Urinary bladder (tissue), 4 donors: ENCODE data around the gene CRIP2. TPM values are rescaled to one million over a fixed set of nuclear protein-coding genes. Genes with fewer than 3 reads are reported as not detected.

Experiments used
- DNase-seq: peaks from one replicate; pipeline ENCODE4 v3.0.0-alpha.2; 2015; ENCODE audit errors: extremely low spot score
- H3K27ac ChIP-seq: one replicate; pipeline ENCODE4 v1.5.1; 2013; ENCODE audit warnings: low read depth, mild to moderate bottlenecking, moderate library complexity
- H3K36me3 ChIP-seq: one replicate; pipeline ENCODE4 v1.6.1; 2013; ENCODE audit warnings: mild to moderate bottlenecking, moderate library complexity; ENCODE audit not compliant: insufficient read depth
- H3K4me1 ChIP-seq: one replicate; pipeline ENCODE4 v1.6.1; 2013; ENCODE audit warnings: mild to moderate bottlenecking, moderate library complexity; ENCODE audit not compliant: insufficient read depth
- H3K4me3 ChIP-seq: one replicate; pipeline ENCODE4 v1.5.1; 2013; ENCODE audit warnings: low read depth, low read length
- WGBS: extraction: QIAGEN DNeasy Blood & Tissue Kit; methylation state at CpG from one replicate; pipeline ENCODE4 v1.1.7; 2013; 5-methylcytosine and 5-hydroxymethylcytosine counted together
- polyA plus RNA-seq: library from polyadenylated mRNA; stranded (reverse); fragments of 200-250 nt; gene quantifications from one replicate; pipeline ENCODE4 v1.2.3, GENCODE V29; 2013
- total RNA-seq: library from RNA; depleted of rRNA; stranded (reverse); fragments of >200 nt; gene quantifications from one replicate; pipeline ENCODE4 v1.2.3, GENCODE V29; 2014
- donor health status: healthy with polysubstance abuse.
- donor health status: healthy.

CRIP2 gene
- total and polyA plus RNA-seq, 2 donors = 53.7 to 245 TPM

- Histone ChIP-seq H3K27ac (no peak overlapping the region), H3K4me1 (no peaks in the 10 kb centered on the region), H3K4me3 (no peak overlapping the region), H3K36me3 (peaks cover 7% of the 10 kb centered on the region)
- 31% methylated on average over 16 of the region's 16 CpGs for WGBS
- no peak for DNase-seq
Observed at GRCh38 chr14:105448706-105449111, 25.9 kb upstream of the CRIP2 start.

GRCh38 chr14:105449276-105450122, 25.1 kb upstream of the CRIP2 start:
- Histone ChIP-seq H3K4me1 (no peaks in the 10 kb centered on the region), H3K4me3 (no peak overlapping the region), H3K36me3 (peaks cover 7% of the 10 kb centered on the region), H3K27ac (no peak overlapping the region)
- WGBS = 90% methylated on average over 47 of the region's 47 CpGs
- DNase-seq = no peak

- no peak overlapping the region for H3K27ac ChIP-seq
- peaks cover 7% of the 10 kb centered on the region for H3K36me3 ChIP-seq
- H3K4me3 ChIP-seq = no peak overlapping the region
- DNase-seq = no peak
- WGBS = 93% methylated on average over 22 of the region's 22 CpGs
- H3K4me1 ChIP-seq = no peaks in the 10 kb centered on the region
Observed at GRCh38 chr14:105450123-105450505, 24.5 kb upstream of the CRIP2 start.

- Histone ChIP-seq H3K4me3 (no peak overlapping the region), H3K4me1 (no peaks in the 10 kb centered on the region), H3K27ac (no peak overlapping the region), H3K36me3 (peaks cover 7% of the 10 kb centered on the region)
- 91% methylated on average over 29 of the region's 29 CpGs for WGBS
- no peak for DNase-seq
Observed at GRCh38 chr14:105450864-105451720, 23.5 kb upstream of the CRIP2 start.

- no peak overlapping the region for H3K27ac ChIP-seq
- no peak overlapping the region for H3K4me3 ChIP-seq
- 90% methylated on average over 14 of the region's 14 CpGs for WGBS
- peaks cover 10% of the 10 kb centered on the region for H3K36me3 ChIP-seq
- DNase-seq = no peak
- no peaks in the 10 kb centered on the region for H3K4me1 ChIP-seq
Observed at GRCh38 chr14:105452963-105453362, 21.7 kb upstream of the CRIP2 start.

GRCh38 chr14:105453847-105454246, 20.8 kb upstream of the CRIP2 start:
- WGBS = 87% methylated on average over 14 of the region's 14 CpGs
- Histone ChIP-seq H3K4me3 (no peak overlapping the region), H3K36me3 (peaks cover 10% of the 10 kb centered on the region), H3K27ac (no peak overlapping the region), H3K4me1 (no peaks in the 10 kb centered on the region)
- DNase-seq = no peak

- WGBS = 89% methylated on average over 22 of the region's 22 CpGs
- H3K4me3 ChIP-seq = no peak overlapping the region
- no peak for DNase-seq
- H3K4me1 ChIP-seq = no peaks in the 10 kb centered on the region
- peaks cover 8% of the 10 kb centered on the region for H3K36me3 ChIP-seq
- no peak overlapping the region for H3K27ac ChIP-seq
Observed at GRCh38 chr14:105455086-105455640, 19.5 kb upstream of the CRIP2 start.

- WGBS = 90% methylated on average over 22 of the region's 22 CpGs
- Histone ChIP-seq H3K27ac (no peak overlapping the region), H3K4me1 (no peaks in the 10 kb centered on the region), H3K4me3 (no peak overlapping the region), H3K36me3 (peaks cover 4% of the 10 kb centered on the region)
- no peak for DNase-seq
Observed at GRCh38 chr14:105455766-105456660, 18.6 kb upstream of the CRIP2 start.

GRCh38 chr14:105456736-105457617, 17.6 kb upstream of the CRIP2 start:
- WGBS = 82% methylated on average over 22 of the region's 22 CpGs
- peaks cover 4% of the 10 kb centered on the region for H3K36me3 ChIP-seq
- no peaks in the 10 kb centered on the region for H3K4me1 ChIP-seq
- no peak for DNase-seq
- no peak overlapping the region for H3K4me3 ChIP-seq
- H3K27ac ChIP-seq = no peak overlapping the region

GRCh38 chr14:105458010-105458409, 16.6 kb upstream of the CRIP2 start:
- Histone ChIP-seq H3K27ac (no peak overlapping the region), H3K4me3 (no peak overlapping the region), H3K4me1 (no peaks in the 10 kb centered on the region), H3K36me3 (peaks cover 5% of the 10 kb centered on the region)
- no peak for DNase-seq
- WGBS = 89% methylated on average over 18 of the region's 18 CpGs

GRCh38 chr14:105458571-105458970, 16.1 kb upstream of the CRIP2 start:
- DNase-seq = no peak
- WGBS = 86% methylated on average over 14 of the region's 14 CpGs
- no peaks in the 10 kb centered on the region for H3K4me1 ChIP-seq
- no peak overlapping the region for H3K4me3 ChIP-seq
- H3K27ac ChIP-seq = no peak overlapping the region
- H3K36me3 ChIP-seq = peaks cover 8% of the 10 kb centered on the region

GRCh38 chr14:105460116-105460515, 14.5 kb upstream of the CRIP2 start:
- WGBS = 95% methylated on average over 17 of the region's 17 CpGs
- Histone ChIP-seq H3K36me3 (peaks cover 8% of the 10 kb centered on the region), H3K4me3 (no peak overlapping the region), H3K4me1 (no peaks in the 10 kb centered on the region), H3K27ac (no peak overlapping the region)
- no peak for DNase-seq
